RWPE1 (cell line): ENCODE data around the gene SREBF1.

Source experiments
- CTCF ChIA-PET: fragments of 350-600 bp; sonication (Branson Sonifier 250); formaldehyde crosslinking; extraction: SDS; loops from one replicate; lab custom pipeline; 2021; lab: Yijun Ruan, JAX
- POLR2A ChIA-PET: fragments of 400-600 bp; formaldehyde crosslinking; extraction: SDS; loops from one replicate; lab custom pipeline; 2020; ENCODE audit warnings: antibody characterized with exemption; ENCODE audit not compliant: low non-redundant PET; lab: Yijun Ruan, JAX
- DNase-seq: peaks from one replicate; pipeline ENCODE4 v3.0.0; 2012; ENCODE audit warnings: low spot score
- H3K27ac ChIP-seq: fragments of 450-650 bp; 2 replicates; pipeline ENCODE4 v1.5.1; 2017
- CTCF ChIP-seq: fragments of 450-650 bp; conservative IDR thresholded peaks from 2 replicates; pipeline ENCODE4 v1.5.1; 2017; ENCODE audit warnings: low read depth, mild to moderate bottlenecking

Gene SREBF1

GRCh38 chr17:17785407-17785806 lies 51.4 kb downstream of the SREBF1 start:
- no peak for DNase-seq
- H3K27ac ChIP-seq = peak overlapping the region; percentile 86
- POLR2A ChIA-PET = no interaction called here
- CTCF ChIA-PET = interaction anchor here (0.6 kb wide), 1 partner anchor 11 kb away, joined by 4 read pairs; no protein-coding TSS in a partner anchor
- TF ChIP-seq CTCF = no peak

GRCh38 chr17:17784657-17785267 lies 52.0 kb downstream of the SREBF1 start:
- POLR2A ChIA-PET = no interaction called here
- TF ChIP-seq CTCF = no peak
- CTCF ChIA-PET = interaction anchor here (0.5 kb wide), 1 partner anchor 174 kb away, joined by 3 read pairs; no protein-coding TSS in a partner anchor
- peak overlapping the region; percentile 86 for H3K27ac ChIP-seq
- DNase-seq = no peak

GRCh38 chr17:17783825-17784656 lies 52.7 kb downstream of the SREBF1 start:
- peak overlapping the region; percentile 86 for H3K27ac ChIP-seq
- POLR2A ChIA-PET = no interaction called here
- CTCF ChIA-PET = no interaction called here
- TF ChIP-seq CTCF = no peak
- no peak for DNase-seq

- POLR2A ChIA-PET = no interaction called here
- peak overlapping the region; percentile 86 for H3K27ac ChIP-seq
- peak; percentile 64 for DNase-seq
- TF ChIP-seq CTCF = no peak
- CTCF ChIA-PET = interaction anchor here (1.6 kb wide), 1 partner anchor 101 kb away, joined by 5 read pairs; no protein-coding TSS in a partner anchor
These were observed 53.5 kb downstream of the SREBF1 start for GRCh38 chr17:17783116-17783824.

GRCh38 chr17:17782523-17783115 lies 54.2 kb downstream of the SREBF1 start:
- no peak for DNase-seq
- H3K27ac ChIP-seq = peak overlapping the region; percentile 86
- no peak for TF ChIP-seq CTCF
- ChIA-PET CTCF (interaction anchor here (1.6 kb wide), 1 partner anchor 101 kb away, joined by 5 read pairs; no protein-coding TSS in a partner anchor), POLR2A (no interaction called here)
